Esophagus (tissue), 2 donors: ENCODE results near the gene NEMP1. TPM values are rescaled to one million over a fixed set of nuclear protein-coding genes. Genes with fewer than 3 reads are reported as not detected.

ENCODE experiments used
- H3K27ac ChIP-seq, 2 donors: one replicate each; pipeline ENCODE4 v1.5.1; 2013; ENCODE audit warnings: low read depth in 2 of 2, mild to moderate bottlenecking in 2 of 2, inconsistent platforms in 1 of 2, low read length in 1 of 2, moderate library complexity in 1 of 2
- H3K27me3 ChIP-seq, 2 donors: one replicate each; pipeline ENCODE4 v1.6.1; 2013; ENCODE audit warnings: low read length in 2 of 2, control low read depth in 1 of 2, mild to moderate bottlenecking in 1 of 2; ENCODE audit not compliant: insufficient read depth in 2 of 2, control insufficient read depth in 1 of 2
- H3K36me3 ChIP-seq, 2 donors: one replicate each; pipeline ENCODE4 v1.6.1; 2013; ENCODE audit warnings: low read length in 1 of 2; ENCODE audit not compliant: control insufficient read depth in 2 of 2, insufficient read depth in 2 of 2
- H3K4me1 ChIP-seq, 2 donors: one replicate each; pipeline ENCODE4 v1.6.1; 2013; ENCODE audit warnings: low read length in 1 of 2; ENCODE audit not compliant: control insufficient read depth in 2 of 2, insufficient read depth in 2 of 2
- H3K4me3 ChIP-seq, 2 donors: one replicate each; pipeline ENCODE4 v1.5.1; 2013; ENCODE audit warnings: low read length in 2 of 2, mild to moderate bottlenecking in 2 of 2, low read depth in 1 of 2, moderate library complexity in 1 of 2
- H3K9me3 ChIP-seq, 2 donors: one replicate each; pipeline ENCODE4 v1.6.1; 2013; ENCODE audit warnings: mild to moderate bottlenecking in 2 of 2, low read depth in 1 of 2, low read length in 1 of 2, moderate library complexity in 1 of 2; ENCODE audit not compliant: control insufficient read depth in 2 of 2, insufficient read depth in 1 of 2
- WGBS, 2 donors: extraction: QIAGEN DNeasy Blood & Tissue Kit; methylation state at CpG; one replicate each; pipeline ENCODE4 v1.1.7; 2013; 5-methylcytosine and 5-hydroxymethylcytosine counted together
- polyA plus RNA-seq, 2 donors: library from polyadenylated mRNA; stranded (reverse); fragments of 200-250 nt; gene quantifications; one replicate each; pipeline ENCODE4 v1.2.3, GENCODE V29; 2013
- donor health status: healthy with polysubstance abuse.
- donor health status: Bipolar disorder and iron deficiency.

NEMP1 gene
- polyA plus RNA-seq, 2 donors = 3.0 TPM

DNA sequence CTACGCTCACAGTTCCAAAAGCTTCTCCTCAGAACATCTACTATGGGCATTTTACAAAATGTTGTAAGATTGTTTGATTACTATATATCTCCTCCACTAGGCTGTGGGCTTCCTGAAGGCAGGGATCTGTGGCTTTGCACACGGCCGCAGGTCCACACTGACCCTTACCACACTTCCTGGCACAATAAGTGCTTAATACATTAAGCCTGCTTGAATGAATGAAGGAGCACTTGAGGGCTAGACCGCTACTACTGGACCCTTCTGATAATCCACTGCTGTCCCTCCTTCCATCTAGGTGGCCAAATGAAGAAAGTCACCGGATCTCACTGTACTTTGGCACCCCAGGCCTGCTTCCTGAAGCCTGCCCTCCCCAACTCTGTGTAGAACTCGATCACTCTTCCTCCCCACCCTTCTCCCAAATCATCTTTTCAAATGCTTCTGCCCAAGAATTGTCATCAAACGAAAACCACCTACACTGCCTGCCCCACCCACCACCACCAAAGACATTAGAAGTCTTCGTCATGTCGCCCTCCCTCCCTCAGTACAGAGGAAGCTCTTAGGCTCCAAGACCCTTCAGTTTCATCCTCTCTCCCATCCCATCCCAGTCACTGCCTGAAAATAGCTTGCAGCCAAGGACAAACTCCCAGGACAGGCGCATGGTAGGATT is 71.6 kb downstream of the NEMP1 start:
- WGBS, 2 donors = 54 to 55% methylated on average over 10 of the region's 10 CpGs
- Histone ChIP-seq H3K4me1 (peaks cover 0 to 5% of the 10 kb centered on the region in 2 donors), H3K36me3 (peaks cover 16 to 22% of the 10 kb centered on the region in 2 donors), H3K9me3 (no peaks in the 10 kb centered on the region), H3K27ac (peak overlapping the region in 1 of 2 donors; percentile 45), H3K4me3 (peak overlapping the region; percentile 43 to 70), H3K27me3 (no peaks in the 10 kb centered on the region)

DNA sequence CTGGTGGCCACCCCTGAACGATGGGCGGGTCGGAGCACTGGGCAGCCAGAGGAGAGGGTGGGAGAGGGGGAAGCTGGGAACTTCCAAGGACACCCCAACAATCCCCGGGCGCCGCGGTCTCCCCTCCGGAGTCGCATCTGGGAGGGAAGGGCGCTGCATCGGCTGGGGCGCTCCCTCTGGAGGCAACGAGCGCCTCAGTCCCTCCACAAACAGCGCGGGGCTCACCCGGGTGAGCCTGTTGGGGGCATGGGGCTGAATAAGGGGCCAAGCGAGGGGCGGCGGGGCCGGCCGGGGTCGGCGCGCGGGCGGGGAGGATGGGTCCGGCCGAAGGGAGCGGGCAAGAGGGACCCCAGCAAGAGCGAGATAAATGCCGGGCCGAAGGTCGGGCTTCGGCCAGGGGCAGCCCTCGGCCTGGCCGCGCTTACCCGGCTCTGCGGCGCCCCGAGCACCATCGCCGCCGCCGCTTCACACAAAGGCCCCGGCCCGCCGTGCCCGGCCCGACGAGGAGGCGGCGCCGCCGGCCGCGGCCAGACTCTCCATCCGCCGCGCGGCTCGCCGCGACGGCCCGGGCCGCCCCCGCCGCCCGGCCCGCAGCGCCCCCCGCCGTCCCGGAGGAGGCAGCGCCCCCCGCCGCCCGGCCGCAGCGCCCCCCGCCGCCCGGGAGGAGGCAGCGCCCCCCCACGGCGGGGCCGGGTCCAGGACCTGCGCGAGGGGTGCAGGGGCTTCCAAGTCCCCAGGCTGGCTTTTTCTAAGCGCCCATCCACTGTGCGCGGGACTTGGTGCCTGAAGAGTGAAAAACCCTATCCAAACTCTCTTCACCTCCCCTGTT is 72.4 kb downstream of the NEMP1 start, which contains the start of gene ZBTB39:
TSS of gene ZBTB39 (minus strand) at position 567 of the 829 bp plus-strand sequence. CDS start 1,629 bp downstream, outside the sequence.
- H3K4me1 ChIP-seq = peaks cover 0 to 5% of the 10 kb centered on the region in 2 donors
- H3K27me3 ChIP-seq = no peaks in the 10 kb centered on the region
- WGBS, 2 donors = 0% methylated on average over 53 to 94 of the region's 94 CpGs
- H3K4me3 ChIP-seq = peak within 1 kb of the TSS; percentile 70 to 84
- H3K27ac ChIP-seq = peak within 1 kb of the TSS; percentile 74 to 76
- no peaks in the 10 kb centered on the region for H3K9me3 ChIP-seq
- peaks cover 16 to 22% of the 10 kb centered on the region in 2 donors for H3K36me3 ChIP-seq

Other genes starting within 250 kb of the NEMP1 start
- 10 to 100 TPM in 1 of 2 donors, 1 to 10 TPM in 1; 9.4 to 16.8 TPM for gene SDR9C7, start 144.4 kb downstream of the NEMP1 start, polyA plus RNA-seq
- under 1 TPM; 0.62 to 0.69 TPM for gene RDH16, start 121.2 kb downstream of the NEMP1 start, polyA plus RNA-seq
- 1 to 10 TPM; 1.2 to 1.4 TPM for gene ZBTB39, start 72.2 kb downstream of the NEMP1 start, polyA plus RNA-seq
- gene TAC3, start 62.3 kb downstream of the NEMP1 start, polyA plus RNA-seq = under 1 TPM in 1 of 2 donors, not detected in 1; 0.16 TPM
- under 1 TPM; 0.12 to 0.31 TPM for gene MYO1A, start 28.7 kb downstream of the NEMP1 start, polyA plus RNA-seq
- 10 to 100 TPM; 11.6 to 19.3 TPM for gene NAB2, start 10.3 kb upstream of the NEMP1 start, polyA plus RNA-seq
- gene STAT6, start 32.6 kb upstream of the NEMP1 start, polyA plus RNA-seq = 100 to 1,000 TPM; 101 to 145 TPM
- gene LRP1, start 49.7 kb upstream of the NEMP1 start, polyA plus RNA-seq = 10 to 100 TPM; 29.6 to 47.6 TPM
- gene LRP1-AS, start 68.8 kb upstream of the NEMP1 start, polyA plus RNA-seq = not detected
- gene NXPH4, start 138.0 kb upstream of the NEMP1 start, polyA plus RNA-seq = 1 to 10 TPM in 1 of 2 donors, under 1 TPM in 1; 0.73 to 1.3 TPM
- gene SHMT2, start 150.9 kb upstream of the NEMP1 start, polyA plus RNA-seq = 10 to 100 TPM; 19.8 to 69.5 TPM
- 1 to 10 TPM in 1 of 2 donors, under 1 TPM in 1; 0.96 to 1.4 TPM for gene STAC3, start 172.4 kb upstream of the NEMP1 start, polyA plus RNA-seq